Measurements from ENCODE around the gene HNMT. TPM values are rescaled to one million over a fixed set of nuclear protein-coding genes. Genes with fewer than 3 reads are reported as not detected.

The HNMT gene
- total and polyA plus RNA-seq, 2 of the 8 experiments (the other 6 are each of a cell fraction or from before 2014, with no cell fraction given): 1.6 to 3.6 TPM

GRCh38 chr2:138042311-138042710 is 78.0 kb downstream of the HNMT start:
- Histone ChIP-seq H3K14ac (ENCODE audit: insufficient read length) (no peak overlapping the region), H4K8ac (ENCODE audit: extremely low read depth, insufficient read depth, low read length) (no peak overlapping the region), H2AFZ (ENCODE audit: low read length) (no peak overlapping the region), H4K20me1 (replicated peaks in 1 of 2; ENCODE audit: control insufficient read depth in 1 of 2, insufficient read depth in 2 of 2, low read length in 2 of 2) (no peaks in the 10 kb centered on the region), H3K4me1 (replicated peaks in 1 of 4; ENCODE audit: control insufficient read depth in 3 of 4, insufficient read depth in 4 of 4, low read length in 3 of 4) (no peaks in the 10 kb centered on the region), H2AK5ac (ENCODE audit: low read depth, low read length) (no peak overlapping the region), H2BK15ac (ENCODE audit: low read length) (no peak overlapping the region), H4K91ac (replicated peaks; ENCODE audit: insufficient read length, low read length) (no peak overlapping the region), H3K27ac (ENCODE audit: low read depth, low read length) (no peak overlapping the region), H3K23me2 (ENCODE audit: low read depth, low read length) (no peaks in the 10 kb centered on the region), H3K9ac (replicated peaks in 1 of 4; ENCODE audit: extremely low read depth in 1 of 4, low read depth in 3 of 4, low read length in 3 of 4) (no peak overlapping the region), H3K4ac (replicated peaks; ENCODE audit: insufficient read length, low read depth, low read length) (no peak overlapping the region), H4K5ac (ENCODE audit: insufficient read length, low read depth, low read length) (no peak overlapping the region), H3K36me3 (ENCODE audit: control insufficient read depth in 2 of 4, insufficient read depth in 4 of 4, low read length in 3 of 4) (no peaks in the 10 kb centered on the region), H3K56ac (replicated peaks; ENCODE audit: insufficient read length, low read depth, low read length) (no peak overlapping the region), H3K79me2 (ENCODE audit: control insufficient read depth in 1 of 2, insufficient read depth in 2 of 2, low read length in 2 of 2) (no peaks in the 10 kb centered on the region), H3K23ac (ENCODE audit: insufficient read length) (no peak overlapping the region), H2BK120ac (replicated peaks; ENCODE audit: low read depth, low read length) (no peak overlapping the region), H3K79me1 (ENCODE audit: low read depth, low read length) (no peaks in the 10 kb centered on the region), H3K27me3 (replicated peaks in 1 of 4; ENCODE audit: control insufficient read depth in 3 of 4, extremely low read depth in 1 of 4, insufficient read depth in 3 of 4, low read length in 3 of 4) (no peaks in the 10 kb centered on the region), H3K4me3 (ENCODE audit: extremely low read depth in 1 of 4, insufficient read depth in 2 of 4, low read depth in 3 of 4, low read length in 4 of 4) (no peak overlapping the region), H2BK5ac (ENCODE audit: low read depth, low read length) (no peak overlapping the region), H3K9me3 (ENCODE audit: insufficient read depth in 2 of 2, low read depth in 1 of 2, low read length in 1 of 2) (no peaks in the 10 kb centered on the region), H3K18ac (ENCODE audit: extremely low read depth, low read length) (no peak overlapping the region), H2BK12ac (ENCODE audit: low read depth, low read length) (no peak overlapping the region), H3K4me2 (ENCODE audit: insufficient read depth in 1 of 2, low read depth in 2 of 2, low read length in 2 of 2) (no peak overlapping the region), H2BK20ac (ENCODE audit: low read length) (no peak overlapping the region)
- ChIA-PET CTCF (ENCODE audit: partially characterized antibody) (interaction anchor here (1.1 kb wide), 1 partner anchor 8 kb away, joined by 3 read pairs; no protein-coding TSS in a partner anchor), POLR2A (ENCODE audit: partially characterized antibody) (no interaction called here)
- WGBS, 2 experiments (ENCODE audit: extremely low coverage in 1 of 2, insufficient coverage in 1 of 2, insufficient read length in 1 of 2, insufficient replicate concordance in 2 of 2, low coverage in 1 of 2, low lambda C conversion rate in 2 of 2, missing lambda C conversion rate in 1 of 2): 92% methylated on average over 3 of the region's 3 CpGs; no CpG with 5 or more reads in 1 of the 2 experiments
- DNase-seq (ENCODE audit: low read depth in 1 of 2, low spot score in 2 of 2) (no peak), FAIRE-seq (no peak)
